GM08714 (cell line): ENCODE results near the gene TXN.

ENCODE experiments used
- H3K4me3 ChIP-seq: fragments of 200-500 bp; sonication (Bioruptor generic); 2 replicates; pipeline ENCODE4 v1.5.1; 2014; ENCODE audit warnings: mild to moderate bottlenecking, low read length, inconsistent platforms
- ZNF274 ChIP-seq: IDR thresholded peaks from 2 replicates; pipeline ENCODE4 v1.6.1; 2012; ENCODE audit warnings: mild to moderate bottlenecking, low read depth, low read length

The TXN gene

GRCh38 chr9:110256380-110257096 lies at the start of gene TXN:
TXN (minus strand) TSS chr9:110256507; CDS start chr9:110256435, 72 bp downstream.
- no peak for TF ChIP-seq ZNF274
- peak within 1 kb of the TSS; percentile 74 for H3K4me3 ChIP-seq

- no peak for TF ChIP-seq ZNF274
- H3K4me3 ChIP-seq, result no peak overlapping the region
Observed at GRCh38 chr9:110303133-110303532, 46.8 kb upstream of the TXN start.

- no peak for TF ChIP-seq ZNF274
- no peak overlapping the region for H3K4me3 ChIP-seq
Observed at GRCh38 chr9:110298043-110298605, 41.8 kb upstream of the TXN start.

GRCh38 chr9:110293248-110293647 lies 36.9 kb upstream of the TXN start:
- TF ChIP-seq ZNF274, result no peak
- H3K4me3 ChIP-seq, result no peak overlapping the region

GRCh38 chr9:110291921-110292557 lies 35.7 kb upstream of the TXN start:
- H3K4me3 ChIP-seq, result no peak overlapping the region
- TF ChIP-seq ZNF274, result no peak

GRCh38 chr9:110290001-110290400 lies 33.7 kb upstream of the TXN start:
- H3K4me3 ChIP-seq, result no peak overlapping the region
- no peak for TF ChIP-seq ZNF274

- TF ChIP-seq ZNF274, result no peak
- no peak overlapping the region for H3K4me3 ChIP-seq
Observed at GRCh38 chr9:110288503-110288902, 32.2 kb upstream of the TXN start.

- H3K4me3 ChIP-seq, result no peak overlapping the region
- no peak for TF ChIP-seq ZNF274
Observed at GRCh38 chr9:110287289-110287680, 31.0 kb upstream of the TXN start.

GRCh38 chr9:110284211-110284844 lies 28.0 kb upstream of the TXN start:
- TF ChIP-seq ZNF274, result no peak
- no peak overlapping the region for H3K4me3 ChIP-seq

GRCh38 chr9:110283751-110284150 lies 27.4 kb upstream of the TXN start:
- no peak for TF ChIP-seq ZNF274
- H3K4me3 ChIP-seq, result no peak overlapping the region

GRCh38 chr9:110282739-110283081 lies 26.4 kb upstream of the TXN start:
- no peak overlapping the region for H3K4me3 ChIP-seq
- no peak for TF ChIP-seq ZNF274

- no peak for TF ChIP-seq ZNF274
Observed at GRCh38 chr9:110282018-110282738, 25.9 kb upstream of the TXN start.

GRCh38 chr9:110278080-110278707 lies 21.9 kb upstream of the TXN start:
- no peak for TF ChIP-seq ZNF274
- H3K4me3 ChIP-seq, result no peak overlapping the region

More at GRCh38 chr9:110282018-110282738, 25.9 kb upstream of the TXN start:
- H3K4me3 ChIP-seq, result no peak overlapping the region

- H3K4me3 ChIP-seq, result no peak overlapping the region
- no peak for TF ChIP-seq ZNF274
Observed at GRCh38 chr9:110276781-110277180, 20.5 kb upstream of the TXN start.
